Hepatocyte (in vitro differentiated cells): Measurements from ENCODE around the gene ATAD2B. TPM values are rescaled to one million over a fixed set of nuclear protein-coding genes. Genes with fewer than 3 reads are reported as not detected.

Experiments used
- DNase-seq: peaks from one replicate; pipeline ENCODE4 v3.0.0-alpha.2; 2016; ENCODE audit warnings: low spot score
- H2AFZ ChIP-seq: fragments of 200-600 bp; sonication (generic); 2 replicates; pipeline ENCODE4 v1.6.0; 2016; ENCODE audit warnings: antibody characterized with exemption, mild to moderate bottlenecking
- H3K27ac ChIP-seq: fragments of 200-600 bp; sonication (generic); 2 replicates; pipeline ENCODE4 v1.5.1; 2016; ENCODE audit warnings: mild to moderate bottlenecking
- H3K27me3 ChIP-seq: fragments of 200-600 bp; sonication (generic); 2 replicates; pipeline ENCODE4 v1.6.1; 2016
- H3K36me3 ChIP-seq: fragments of 200-600 bp; sonication (generic); replicated peaks from 2 replicates; pipeline ENCODE4 v1.5.1; 2016; ENCODE audit warnings: low read depth; ENCODE audit not compliant: insufficient read depth
- H3K4me1 ChIP-seq: fragments of 200-600 bp; sonication (generic); 2 replicates; pipeline ENCODE4 v1.5.1; 2016; ENCODE audit warnings: mild to moderate bottlenecking, moderate library complexity; ENCODE audit not compliant: insufficient read depth
- H3K4me2 ChIP-seq: fragments of 200-600 bp; sonication (generic); 2 replicates; pipeline ENCODE4 v1.6.0; 2016
- H3K4me3 ChIP-seq: fragments of 200-600 bp; sonication (generic); 2 replicates; pipeline ENCODE4 v1.5.1; 2016; ENCODE audit warnings: mild to moderate bottlenecking
- H3K79me2 ChIP-seq: fragments of 200-600 bp; sonication (generic); 2 replicates; pipeline ENCODE4 v1.6.0; 2017; ENCODE audit warnings: mild to moderate bottlenecking
- H3K9me2 ChIP-seq: fragments of 200-600 bp; sonication (generic); replicated peaks from 2 replicates; pipeline ENCODE4 v1.6.0; 2017; ENCODE audit warnings: mild to moderate bottlenecking; ENCODE audit not compliant: insufficient read depth
- H3K9me3 ChIP-seq: fragments of 200-600 bp; sonication (generic); 2 replicates; pipeline ENCODE4 v1.5.1; 2016; ENCODE audit warnings: low read depth, mild to moderate bottlenecking
- H4K20me1 ChIP-seq: fragments of 200-600 bp; sonication (generic); 2 replicates; pipeline ENCODE4 v1.6.0; 2016; ENCODE audit warnings: mild to moderate bottlenecking; ENCODE audit not compliant: insufficient read depth, poor library complexity, severe bottlenecking
- CTCF ChIP-seq: fragments of 200-600 bp; sonication (generic); IDR thresholded peaks from 2 replicates; pipeline ENCODE4 v1.5.1; 2016; ENCODE audit warnings: antibody characterized with exemption, mild to moderate bottlenecking; ENCODE audit not compliant: poor library complexity
- EZH2 ChIP-seq: fragments of 200-600 bp; sonication (generic); IDR thresholded peaks from 2 replicates; pipeline ENCODE4 v1.6.1; 2016; ENCODE audit warnings: antibody characterized with exemption, mild to moderate bottlenecking, borderline replicate concordance
- EZH2phosphoT487 ChIP-seq: fragments of 200-600 bp; sonication (generic); IDR thresholded peaks from one replicate; pipeline ENCODE4 v1.6.1; 2018; ENCODE audit warnings: antibody characterized with exemption, mild to moderate bottlenecking, low read depth, moderate library complexity; ENCODE audit not compliant: unreplicated experiment, severe bottlenecking
- WGBS: methylation state at CpG from one replicate; pipeline ENCODE4 v1.1.6; 2016; ENCODE audit warnings: low lambda C conversion rate; ENCODE audit errors: missing lambda C conversion rate; 5-methylcytosine and 5-hydroxymethylcytosine counted together
- polyA plus RNA-seq: library from polyadenylated mRNA; unstranded; fragments of >200 nt; fragmentation: Nextera tagmentation; extraction: Ambion mirVana; gene quantifications from 2 replicates; pipeline ENCODE4 v1.2.1, GENCODE V29; 2016
- total RNA-seq: library from RNA; depleted of rRNA; stranded (reverse); fragments of >200 nt; gene quantifications from 2 replicates; pipeline ENCODE4 v1.2.3, GENCODE V29; 2014

The ATAD2B gene
- total and polyA plus RNA-seq, 2 experiments from 2014 or later: 6.1 to 17.1 TPM

- no peaks in the 10 kb centered on the region for H3K36me3 ChIP-seq
- no peak overlapping the region for H3K27ac ChIP-seq
- H3K9me3 ChIP-seq: no peaks in the 10 kb centered on the region
- no peak overlapping the region for H3K4me2 ChIP-seq
- H3K9me2 ChIP-seq: no peaks in the 10 kb centered on the region
- peaks cover 13% of the 10 kb centered on the region for H3K4me1 ChIP-seq
- TF ChIP-seq EZH2 (no peak), CTCF (no peak), EZH2phosphoT487 (no peak)
- H3K4me3 ChIP-seq: no peak overlapping the region
- peaks cover 83% of the 10 kb centered on the region for H3K79me2 ChIP-seq
- no peaks in the 10 kb centered on the region for H3K27me3 ChIP-seq
- 100% methylated on average over 1 of the region's 1 CpG for WGBS
- DNase-seq: no peak
- peaks cover 10% of the 10 kb centered on the region for H4K20me1 ChIP-seq
- no peak overlapping the region for H2AFZ ChIP-seq
Measured at GRCh38 chr2:23944527-23944926, 17.6 kb upstream of the ATAD2B start.

- Histone ChIP-seq H3K4me3 (no peak overlapping the region), H4K20me1 (peaks cover 10% of the 10 kb centered on the region), H3K9me3 (no peaks in the 10 kb centered on the region), H3K79me2 (peaks cover 74% of the 10 kb centered on the region), H3K27ac (no peak overlapping the region), H3K36me3 (no peaks in the 10 kb centered on the region), H3K4me2 (no peak overlapping the region), H2AFZ (no peak overlapping the region), H3K4me1 (peaks cover 13% of the 10 kb centered on the region), H3K27me3 (no peaks in the 10 kb centered on the region), H3K9me2 (no peaks in the 10 kb centered on the region)
- no peak for DNase-seq
- WGBS: 97% methylated on average over 11 of the region's 11 CpGs
- no peak for TF ChIP-seq EZH2
- TF ChIP-seq EZH2phosphoT487: no peak
- no peak for TF ChIP-seq CTCF
Measured at GRCh38 chr2:23943666-23944065, 16.7 kb upstream of the ATAD2B start.

- Histone ChIP-seq H3K27ac (peak overlapping the region; percentile 98), H3K79me2 (peaks cover 54% of the 10 kb centered on the region), H3K4me1 (peaks cover 13% of the 10 kb centered on the region), H3K9me2 (no peaks in the 10 kb centered on the region), H3K4me2 (peak overlapping the region; percentile 79), H3K27me3 (no peaks in the 10 kb centered on the region), H3K9me3 (no peaks in the 10 kb centered on the region), H4K20me1 (peaks cover 6% of the 10 kb centered on the region), H3K4me3 (peak overlapping the region; percentile 56), H2AFZ (no peak overlapping the region), H3K36me3 (no peaks in the 10 kb centered on the region)
- TF ChIP-seq CTCF: no peak
- TF ChIP-seq EZH2phosphoT487: no peak
- TF ChIP-seq EZH2: no peak
- no peak for DNase-seq
- WGBS: 71% methylated on average over 8 of the region's 8 CpGs
Measured at GRCh38 chr2:23941644-23942043, 14.7 kb upstream of the ATAD2B start.
